GM08714 (cell line): ENCODE data around the gene POU5F1.
"Not testable (repeated sequence)": the region's sequence is repeated elsewhere in the genome, so short reads cannot be mapped to it uniquely, and the experiment has no call there.

Experiments used
- H3K4me3 ChIP-seq: fragments of 200-500 bp; sonication (Bioruptor generic); 2 replicates; pipeline ENCODE4 v1.5.1; 2014; ENCODE audit warnings: mild to moderate bottlenecking, low read length, inconsistent platforms
- ZNF274 ChIP-seq: IDR thresholded peaks from 2 replicates; pipeline ENCODE4 v1.6.1; 2012; ENCODE audit warnings: mild to moderate bottlenecking, low read depth, low read length

The POU5F1 gene

GRCh38 chr6:31175971-31176370 lies 5.5 kb upstream of the POU5F1 start:
- no peak overlapping the region for H3K4me3 ChIP-seq
- no peak for TF ChIP-seq ZNF274

- no peak for TF ChIP-seq ZNF274
- no peak overlapping the region for H3K4me3 ChIP-seq
These were observed 3.9 kb upstream of the POU5F1 start for GRCh38 chr6:31174378-31174777.

GRCh38 chr6:31173406-31173805 lies 2.9 kb upstream of the POU5F1 start:
- H3K4me3 ChIP-seq = no peak overlapping the region
- TF ChIP-seq ZNF274 = no peak

GRCh38 chr6:31172973-31173384 lies 2.5 kb upstream of the POU5F1 start:
- H3K4me3 ChIP-seq = no peak overlapping the region

GRCh38 chr6:31171931-31172905 lies 1.7 kb upstream of the POU5F1 start:
- H3K4me3 ChIP-seq = no peak overlapping the region
- no peak for TF ChIP-seq ZNF274

More at GRCh38 chr6:31172973-31173384, 2.5 kb upstream of the POU5F1 start:
- TF ChIP-seq ZNF274 = no peak

- no peak for TF ChIP-seq ZNF274
- no peak overlapping the region for H3K4me3 ChIP-seq
These were observed 647 bp upstream of the POU5F1 start for GRCh38 chr6:31170987-31171671.

- H3K4me3 ChIP-seq = not testable (repeated sequence)
These were observed 453 bp downstream of the POU5F1 start for GRCh38 chr6:31169858-31170599.

GRCh38 chr6:31169123-31169857 lies 1.2 kb downstream of the POU5F1 start:
- H3K4me3 ChIP-seq = no peak overlapping the region
- TF ChIP-seq ZNF274 = no peak

- no peak overlapping the region for H3K4me3 ChIP-seq
- TF ChIP-seq ZNF274 = no peak
These were observed 1.9 kb downstream of the POU5F1 start for GRCh38 chr6:31168606-31169005.

- no peak overlapping the region for H3K4me3 ChIP-seq
- TF ChIP-seq ZNF274 = no peak
These were observed 4.5 kb downstream of the POU5F1 start for GRCh38 chr6:31165986-31166385.

- not testable (repeated sequence) for H3K4me3 ChIP-seq
These were observed 5.2 kb downstream of the POU5F1 start for GRCh38 chr6:31165064-31165832.

GRCh38 chr6:31164475-31165063 lies 5.9 kb downstream of the POU5F1 start:
- H3K4me3 ChIP-seq = not testable (repeated sequence)

GRCh38 chr6:31163922-31164321 lies 6.6 kb downstream of the POU5F1 start:
- H3K4me3 ChIP-seq = no peak overlapping the region
- no peak for TF ChIP-seq ZNF274
